Dedifferentiated amniotic fluid mesenchymal stem cell (primary cell): ENCODE data around the gene ANKRD16.
"Not testable (repeated sequence)": the region's sequence is repeated elsewhere in the genome, so short reads cannot be mapped to it uniquely, and the experiment has no call there.

Experiments
- DNase-seq: peaks from one replicate; pipeline ENCODE4 v3.0.0-alpha.2; 2016; ENCODE audit errors: extremely low spot score

ANKRD16 gene

GRCh38 chr10:5835446-5836095 is 54.1 kb downstream of the ANKRD16 start:
- DNase-seq, result no peak

DNA sequence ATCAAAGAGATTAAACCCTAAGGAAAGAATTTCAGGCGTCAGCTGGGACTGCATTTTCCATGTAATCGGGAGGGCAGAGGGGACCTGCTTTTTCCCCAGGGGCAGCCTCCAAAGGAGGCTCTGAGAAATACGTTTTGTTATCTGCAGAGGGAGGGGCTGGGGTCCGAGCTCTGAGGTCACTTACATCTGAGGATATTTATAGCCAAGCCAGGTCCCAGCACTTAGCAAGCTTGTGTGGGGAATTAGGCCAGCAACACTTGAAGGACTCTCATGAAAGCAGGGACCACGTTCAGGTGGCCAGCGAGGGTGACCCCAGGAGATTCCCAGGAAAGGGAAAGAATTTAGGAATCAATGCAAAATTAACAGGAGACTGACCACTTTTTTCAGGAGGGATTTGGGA is 55.9 kb downstream of the ANKRD16 start:
- no peak for DNase-seq

- DNase-seq, result no peak
Observed at GRCh38 chr10:5832946-5833345, 56.7 kb downstream of the ANKRD16 start.

GRCh38 chr10:5831446-5831782 is 58.3 kb downstream of the ANKRD16 start:
- DNase-seq, result no peak

GRCh38 chr10:5830629-5831445 is 58.9 kb downstream of the ANKRD16 start:
- no peak for DNase-seq

- DNase-seq, result no peak
Observed at GRCh38 chr10:5829267-5829666, 60.4 kb downstream of the ANKRD16 start.

DNA sequence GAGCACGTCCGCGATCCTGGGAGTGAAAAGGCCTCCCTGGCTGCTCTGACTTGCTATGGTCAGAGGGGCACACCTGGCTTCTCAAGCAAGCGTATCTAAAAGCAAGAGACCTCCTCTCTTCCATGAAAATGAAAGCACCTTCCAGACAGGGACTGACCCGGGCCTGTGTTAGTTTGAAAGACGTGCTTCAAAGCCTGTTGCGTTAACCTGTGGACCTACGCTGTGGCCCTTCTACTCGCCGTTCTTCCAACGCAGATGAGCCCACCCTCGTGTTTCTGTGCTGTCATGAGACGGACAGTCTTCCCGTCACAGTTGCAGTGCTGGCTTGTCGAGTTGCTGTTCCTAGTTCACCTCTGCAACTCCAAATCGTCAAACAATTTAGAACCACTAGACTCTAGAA is 61.0 kb downstream of the ANKRD16 start:
- no peak for DNase-seq

GRCh38 chr10:5827841-5828240 is 61.9 kb downstream of the ANKRD16 start:
- DNase-seq, result no peak

- DNase-seq, result not testable (repeated sequence)
Observed at GRCh38 chr10:5826511-5826910, 63.2 kb downstream of the ANKRD16 start.

- DNase-seq, result no peak
Observed at GRCh38 chr10:5818894-5819293, 70.8 kb downstream of the ANKRD16 start.

GRCh38 chr10:5818048-5818331 is 71.7 kb downstream of the ANKRD16 start:
- DNase-seq, result no peak

GRCh38 chr10:5817322-5818047 is 72.2 kb downstream of the ANKRD16 start:
- DNase-seq, result no peak

GRCh38 chr10:5816170-5816569 is 73.5 kb downstream of the ANKRD16 start:
- no peak for DNase-seq

- no peak for DNase-seq
Observed at GRCh38 chr10:5814110-5815107, 75.3 kb downstream of the ANKRD16 start.

DNA sequence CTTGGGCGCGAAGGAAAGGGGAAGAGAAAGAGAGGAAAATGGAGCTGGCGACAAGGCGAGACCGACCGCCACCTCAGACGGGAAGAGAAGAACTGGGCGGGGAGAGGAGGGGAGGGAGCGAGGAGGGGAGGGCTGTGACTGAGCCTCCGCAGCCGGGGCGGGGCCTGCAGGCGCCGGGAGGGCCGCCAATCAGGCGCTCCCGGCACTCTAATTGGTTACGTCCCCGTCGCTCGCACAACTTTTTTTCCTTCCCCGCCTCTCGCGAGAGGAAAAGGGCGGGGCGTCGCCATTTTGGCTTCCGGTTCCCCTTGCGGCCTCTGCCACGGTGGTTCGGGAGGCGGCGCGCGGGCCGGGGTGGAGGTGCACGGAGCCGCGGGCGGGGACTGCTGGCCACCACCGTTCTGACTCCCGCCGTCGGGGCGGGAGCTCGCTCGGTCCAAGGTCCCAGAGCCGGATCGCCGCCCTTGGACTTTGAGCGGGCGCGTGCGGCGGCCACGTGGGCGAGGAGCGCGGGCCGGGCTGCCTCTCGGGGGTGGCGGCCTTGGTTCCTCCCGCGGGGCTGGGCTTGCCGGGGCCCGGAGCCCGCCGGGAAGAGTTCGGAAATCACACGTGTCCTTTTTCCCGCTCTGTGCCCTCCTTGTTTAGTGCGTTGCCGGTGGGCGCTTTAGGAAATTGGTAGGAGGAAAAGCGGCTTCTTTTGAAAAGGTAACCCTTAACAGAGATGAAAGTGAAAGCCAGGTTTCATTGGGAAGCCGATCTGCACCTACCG is 76.2 kb downstream of the ANKRD16 start, which contains the start of gene GDI2:
Gene GDI2 (minus strand): TSS at position 94 of the 769 bp plus-strand sequence. CDS start 176 bp downstream, outside the sequence.
- peak; percentile 95 for DNase-seq

DNA sequence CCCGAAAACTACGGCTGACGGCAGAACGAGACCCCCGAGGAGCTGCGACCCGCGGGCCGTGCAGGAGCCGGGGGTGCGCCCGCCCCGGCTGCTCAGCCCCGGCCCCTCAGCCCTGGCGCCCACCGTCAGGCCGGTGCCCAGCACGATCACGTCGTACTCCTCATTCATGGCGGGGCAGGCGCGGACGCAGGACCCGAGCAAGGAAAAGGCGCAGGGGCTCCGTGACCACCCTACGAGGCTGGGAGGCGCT is 76.7 kb downstream of the ANKRD16 start:
- DNase-seq, result no peak

- no peak for DNase-seq
Observed at GRCh38 chr10:5812283-5813090, 77.2 kb downstream of the ANKRD16 start.
